ENCODE measurements around the gene ADCYAP1R1.

ADCYAP1R1 gene

DNA sequence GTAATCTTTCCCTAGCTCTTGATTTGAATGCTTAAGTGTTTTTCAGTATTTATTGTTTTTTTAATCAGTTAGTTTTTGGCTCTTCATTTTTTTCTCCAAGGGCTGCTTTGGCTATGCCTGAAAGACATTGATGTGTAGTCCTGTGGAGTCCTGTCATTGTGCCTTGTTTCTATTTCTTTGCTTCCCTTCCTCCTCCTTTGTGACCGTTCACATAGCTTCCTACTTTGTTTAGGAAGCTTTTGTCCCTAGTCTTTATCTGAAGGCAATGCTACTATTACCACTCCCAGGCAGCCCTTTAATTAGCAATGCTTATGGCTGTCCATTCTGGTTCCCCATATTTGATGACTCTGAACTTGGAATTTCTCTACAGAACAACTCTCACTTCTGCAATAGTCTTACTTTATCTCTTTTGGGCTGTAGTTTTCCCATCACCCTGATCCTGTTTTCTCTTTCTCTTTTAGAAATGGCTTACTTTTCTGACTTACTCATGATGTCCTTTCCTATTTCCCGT is 39.9 kb downstream of the ADCYAP1R1 start:
- Histone ChIP-seq H3K36me3 (ENCODE audit: insufficient read depth, low read length) (no peaks in the 10 kb centered on the region), H3K27ac (ENCODE audit: low read length) (no peak overlapping the region), H3K9me3 (ENCODE audit: insufficient read depth, low read length, severe bottlenecking) (no peaks in the 10 kb centered on the region), H3K4me3 (ENCODE audit: low read depth in 1 of 2, low read length in 2 of 2) (no peak overlapping the region), H3K27me3 (ENCODE audit: insufficient read depth, low read length, poor library complexity) (no peaks in the 10 kb centered on the region), H4K20me1 (ENCODE audit: insufficient read depth, low read length) (peaks cover 3% of the 10 kb centered on the region; the same call in 1 of the 2 replicates), H3K9ac (ENCODE audit: low read depth, low read length) (no peak overlapping the region), H3K79me2 (ENCODE audit: insufficient read depth, low read length) (no peaks in the 10 kb centered on the region), H3K4me2 (ENCODE audit: insufficient read depth, low read length) (no peak overlapping the region), H2AFZ (ENCODE audit: low read depth, low read length) (no peak overlapping the region), H3K4me1 (ENCODE audit: insufficient read depth, low read length) (no peaks in the 10 kb centered on the region)
- TF ChIP-seq, protein P1, sequence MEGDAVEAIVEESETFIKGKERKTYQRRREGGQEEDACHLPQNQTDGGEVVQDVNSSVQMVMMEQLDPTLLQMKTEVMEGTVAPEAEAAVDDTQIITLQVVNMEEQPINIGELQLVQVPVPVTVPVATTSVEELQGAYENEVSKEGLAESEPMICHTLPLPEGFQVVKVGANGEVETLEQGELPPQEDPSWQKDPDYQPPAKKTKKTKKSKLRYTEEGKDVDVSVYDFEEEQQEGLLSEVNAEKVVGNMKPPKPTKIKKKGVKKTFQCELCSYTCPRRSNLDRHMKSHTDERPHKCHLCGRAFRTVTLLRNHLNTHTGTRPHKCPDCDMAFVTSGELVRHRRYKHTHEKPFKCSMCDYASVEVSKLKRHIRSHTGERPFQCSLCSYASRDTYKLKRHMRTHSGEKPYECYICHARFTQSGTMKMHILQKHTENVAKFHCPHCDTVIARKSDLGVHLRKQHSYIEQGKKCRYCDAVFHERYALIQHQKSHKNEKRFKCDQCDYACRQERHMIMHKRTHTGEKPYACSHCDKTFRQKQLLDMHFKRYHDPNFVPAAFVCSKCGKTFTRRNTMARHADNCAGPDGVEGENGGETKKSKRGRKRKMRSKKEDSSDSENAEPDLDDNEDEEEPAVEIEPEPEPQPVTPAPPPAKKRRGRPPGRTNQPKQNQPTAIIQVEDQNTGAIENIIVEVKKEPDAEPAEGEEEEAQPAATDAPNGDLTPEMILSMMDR (IDR thresholded peaks at IDR 0.05; ENCODE audit: borderline replicate concordance, extremely low read depth, low read length, poor library complexity, severe bottlenecking), result no peak
- TF ChIP-seq EZH2 (IDR thresholded peaks at IDR 0.05; ENCODE audit: borderline replicate concordance, low read depth, low read length, severe bottlenecking), result no peak
- DNase-seq (no peak), ATAC-seq (ENCODE audit: insufficient read depth, low read depth) (no peak)

DNA sequence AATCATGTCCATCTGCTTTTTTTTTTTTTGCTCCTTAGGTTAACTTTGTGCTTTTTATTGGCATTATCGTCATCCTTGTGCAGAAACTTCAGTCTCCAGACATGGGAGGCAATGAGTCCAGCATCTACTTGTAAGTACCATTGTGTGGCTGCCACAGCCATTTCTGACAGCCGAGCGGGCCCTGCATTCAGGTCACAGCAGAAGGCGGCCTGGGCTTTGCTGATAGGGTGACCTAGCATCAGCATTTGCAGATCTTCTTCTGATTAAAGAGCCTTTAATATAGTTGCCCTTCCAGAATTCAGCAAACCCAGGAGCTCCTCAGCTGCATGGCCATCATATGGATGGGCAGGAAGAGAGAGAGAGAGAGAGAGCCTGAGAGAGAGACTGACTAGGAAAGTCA is 40.5 kb downstream of the ADCYAP1R1 start:
- no peaks in the 10 kb centered on the region for H3K27me3 ChIP-seq (ENCODE audit: insufficient read depth, low read length, poor library complexity)

DNA sequence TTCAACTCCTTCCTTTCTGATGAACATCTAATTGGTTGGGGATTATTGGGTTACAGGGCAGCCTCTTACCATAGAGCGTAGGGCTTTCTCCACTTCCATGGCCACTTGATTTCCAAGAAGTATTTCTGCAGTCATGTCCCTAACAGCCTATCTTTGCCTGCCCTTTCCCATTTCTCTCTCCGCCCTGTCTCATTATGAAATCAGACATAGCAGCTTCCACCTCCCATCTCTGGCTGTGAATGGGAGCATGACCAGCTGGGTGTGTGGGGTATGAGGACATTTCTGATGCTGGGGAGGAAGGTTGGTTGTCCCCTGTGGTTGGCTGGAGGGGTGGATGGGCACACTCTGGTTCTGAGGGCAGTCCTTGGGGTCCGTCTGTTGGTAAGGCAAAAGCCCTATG is 41.2 kb downstream of the ADCYAP1R1 start:
- no peak overlapping the region for H3K27ac ChIP-seq (ENCODE audit: low read length)
- TF ChIP-seq, protein P1 (IDR thresholded peaks at IDR 0.05; ENCODE audit: borderline replicate concordance, extremely low read depth, low read length, poor library complexity, severe bottlenecking), result no peak
- no peak for TF ChIP-seq EZH2 (IDR thresholded peaks at IDR 0.05; ENCODE audit: borderline replicate concordance, low read depth, low read length, severe bottlenecking)
- no peaks in the 10 kb centered on the region for H3K4me1 ChIP-seq (ENCODE audit: insufficient read depth, low read length)
- no peak overlapping the region for H3K4me3 ChIP-seq (ENCODE audit: low read depth in 1 of 2, low read length in 2 of 2)
- ATAC-seq (ENCODE audit: insufficient read depth, low read depth) (no peak), DNase-seq (no peak)
- H2AFZ ChIP-seq (ENCODE audit: low read depth, low read length), result no peak overlapping the region
- no peaks in the 10 kb centered on the region for H3K27me3 ChIP-seq (ENCODE audit: insufficient read depth, low read length, poor library complexity)
- H3K79me2 ChIP-seq (ENCODE audit: insufficient read depth, low read length), result no peaks in the 10 kb centered on the region
- no peak overlapping the region for H3K9ac ChIP-seq (ENCODE audit: low read depth, low read length)
- peaks cover 3% of the 10 kb centered on the region; the same call in 1 of the 2 replicates for H4K20me1 ChIP-seq (ENCODE audit: insufficient read depth, low read length)
- no peaks in the 10 kb centered on the region for H3K9me3 ChIP-seq (ENCODE audit: insufficient read depth, low read length, severe bottlenecking)
- H3K36me3 ChIP-seq (ENCODE audit: insufficient read depth, low read length), result no peaks in the 10 kb centered on the region
- no peak overlapping the region for H3K4me2 ChIP-seq (ENCODE audit: insufficient read depth, low read length)

More for the DNA sequence above, 40.5 kb downstream of the ADCYAP1R1 start:
- Histone ChIP-seq H3K36me3 (ENCODE audit: insufficient read depth, low read length) (no peaks in the 10 kb centered on the region), H3K27ac (ENCODE audit: low read length) (no peak overlapping the region), H3K4me3 (ENCODE audit: low read depth in 1 of 2, low read length in 2 of 2) (no peak overlapping the region), H3K9ac (ENCODE audit: low read depth, low read length) (no peak overlapping the region), H4K20me1 (ENCODE audit: insufficient read depth, low read length) (peaks cover 3% of the 10 kb centered on the region; the same call in 1 of the 2 replicates), H2AFZ (ENCODE audit: low read depth, low read length) (no peak overlapping the region), H3K4me2 (ENCODE audit: insufficient read depth, low read length) (no peak overlapping the region), H3K79me2 (ENCODE audit: insufficient read depth, low read length) (no peaks in the 10 kb centered on the region), H3K4me1 (ENCODE audit: insufficient read depth, low read length) (no peaks in the 10 kb centered on the region), H3K9me3 (ENCODE audit: insufficient read depth, low read length, severe bottlenecking) (no peaks in the 10 kb centered on the region)
- TF ChIP-seq EZH2 (IDR thresholded peaks at IDR 0.05; ENCODE audit: borderline replicate concordance, low read depth, low read length, severe bottlenecking), result no peak
- TF ChIP-seq, protein P1 (IDR thresholded peaks at IDR 0.05; ENCODE audit: borderline replicate concordance, extremely low read depth, low read length, poor library complexity, severe bottlenecking), result no peak
- DNase-seq (no peak), ATAC-seq (ENCODE audit: insufficient read depth, low read depth) (no peak)
